Colonic mucosa (tissue), 4 donors: ENCODE results near the gene C1orf56. TPM values are rescaled to one million over a fixed set of nuclear protein-coding genes. Genes with fewer than 3 reads are reported as not detected.
A peak's percentile ranks its signal among the peaks of the same experiment; 100 is the strongest.

Experiments used
- DNase-seq: peaks from one replicate; pipeline ENCODE4 v3.0.0-alpha.2; 2020
- H3K27ac ChIP-seq: fragments of 200-600 bp; one replicate; pipeline ENCODE4 v1.8.0; 2021
- H3K27me3 ChIP-seq: fragments of 200-600 bp; one replicate; pipeline ENCODE4 v1.8.0; 2021
- H3K36me3 ChIP-seq: fragments of 200-600 bp; one replicate; pipeline ENCODE4 v1.8.0; 2021
- H3K4me1 ChIP-seq: fragments of 200-600 bp; one replicate; pipeline ENCODE4 v1.8.0; 2021; ENCODE audit warnings: mild to moderate bottlenecking
- H3K4me3 ChIP-seq: fragments of 200-600 bp; one replicate; pipeline ENCODE4 v1.8.0; 2021
- H3K9ac ChIP-seq, 2 donors: one replicate each; pipeline ENCODE4 v1.7.0; 2013; ENCODE audit warnings: control low read depth in 2 of 2, low read depth in 2 of 2, low read length in 2 of 2
- H3K9me3 ChIP-seq: fragments of 200-600 bp; one replicate; pipeline ENCODE4 v1.8.0; 2021
- intact Hi-C: fragments of 100-400 bp; cut with DNase I; formaldehyde crosslinking; loops from one replicate; pipeline ENCODE4 v1.14.1; 2022
- total RNA-seq, 2 donors: library from RNA; stranded (reverse); fragmentation: NEBNext Ultra II Directional in 1 of 2; extraction: Animal tissue kit (Norgen Biotek cat#: 25700) in 1 of 2; gene quantifications; one replicate each; pipeline ENCODE4 v1.2.1, GENCODE V29; 2021
- TF ChIP-seq, protein P1 (sequence below): fragments of 200-600 bp; IDR thresholded peaks from one replicate; pipeline ENCODE4 v1.8.0; 2022; ENCODE audit warnings: antibody characterized with exemption, mild to moderate bottlenecking
- donor health status: healthy.
- donor health status: DM: no; HTN: no; CAD: no.
- donor health status: DM: no; HTN: no; CAD: no.

C1orf56 gene
- total RNA-seq, 2 donors from 2014 or later: 2.6 to 3.2 TPM

DNA sequence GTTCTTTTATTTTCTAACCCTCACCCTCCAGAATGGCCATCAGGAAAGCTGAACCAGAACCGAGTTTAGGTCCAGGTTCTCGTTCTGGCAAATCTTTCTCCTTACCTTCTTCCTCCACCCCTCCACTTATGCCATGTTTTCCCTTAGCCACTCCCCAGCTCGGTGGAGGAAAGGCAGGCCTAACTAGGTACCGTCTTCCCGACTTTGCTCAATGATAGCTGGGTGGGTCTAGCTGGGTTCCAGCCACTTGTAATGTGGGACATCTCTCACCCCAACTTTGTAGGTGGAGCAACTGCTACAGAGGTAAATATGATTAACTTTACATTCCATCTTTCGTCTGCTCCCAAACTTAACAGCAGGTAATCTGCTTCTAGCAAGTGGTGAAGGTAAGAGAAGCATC, 10.5 kb upstream of the C1orf56 start:
- TF ChIP-seq, protein P1, sequence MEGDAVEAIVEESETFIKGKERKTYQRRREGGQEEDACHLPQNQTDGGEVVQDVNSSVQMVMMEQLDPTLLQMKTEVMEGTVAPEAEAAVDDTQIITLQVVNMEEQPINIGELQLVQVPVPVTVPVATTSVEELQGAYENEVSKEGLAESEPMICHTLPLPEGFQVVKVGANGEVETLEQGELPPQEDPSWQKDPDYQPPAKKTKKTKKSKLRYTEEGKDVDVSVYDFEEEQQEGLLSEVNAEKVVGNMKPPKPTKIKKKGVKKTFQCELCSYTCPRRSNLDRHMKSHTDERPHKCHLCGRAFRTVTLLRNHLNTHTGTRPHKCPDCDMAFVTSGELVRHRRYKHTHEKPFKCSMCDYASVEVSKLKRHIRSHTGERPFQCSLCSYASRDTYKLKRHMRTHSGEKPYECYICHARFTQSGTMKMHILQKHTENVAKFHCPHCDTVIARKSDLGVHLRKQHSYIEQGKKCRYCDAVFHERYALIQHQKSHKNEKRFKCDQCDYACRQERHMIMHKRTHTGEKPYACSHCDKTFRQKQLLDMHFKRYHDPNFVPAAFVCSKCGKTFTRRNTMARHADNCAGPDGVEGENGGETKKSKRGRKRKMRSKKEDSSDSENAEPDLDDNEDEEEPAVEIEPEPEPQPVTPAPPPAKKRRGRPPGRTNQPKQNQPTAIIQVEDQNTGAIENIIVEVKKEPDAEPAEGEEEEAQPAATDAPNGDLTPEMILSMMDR: no peak
- DNase-seq: no peak
- Histone ChIP-seq H3K9me3 (no peaks in the 10 kb centered on the region), H3K27ac (no peak overlapping the region), H3K36me3 (peaks cover 5% of the 10 kb centered on the region), H3K4me1 (no peaks in the 10 kb centered on the region), H3K27me3 (no peaks in the 10 kb centered on the region), H3K4me3 (no peak overlapping the region), H3K9ac (no peak overlapping the region)
- intact Hi-C loops: no loop called here

DNA sequence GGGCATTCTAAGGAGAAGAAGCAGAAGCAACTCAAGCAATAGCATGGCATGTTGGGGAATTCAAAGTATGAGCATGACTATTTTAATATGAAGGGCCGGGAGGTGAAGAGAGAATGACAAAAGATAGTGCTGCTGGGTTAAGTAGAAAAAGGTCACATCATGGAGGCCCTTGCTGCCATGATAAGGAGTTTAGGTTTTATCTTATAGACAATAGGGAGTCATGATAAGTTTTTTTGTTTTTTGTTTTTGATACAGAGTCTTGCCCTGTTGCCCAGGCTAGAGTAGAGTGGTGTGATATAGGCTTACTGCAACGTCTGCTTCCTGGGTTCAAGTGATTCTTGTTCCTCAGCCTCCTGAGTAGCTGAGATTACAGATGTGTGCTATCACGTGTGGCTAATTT, 8.0 kb upstream of the C1orf56 start:
- Histone ChIP-seq H3K4me1 (no peaks in the 10 kb centered on the region), H3K9me3 (no peaks in the 10 kb centered on the region), H3K36me3 (peaks cover 2% of the 10 kb centered on the region), H3K27ac (no peak overlapping the region), H3K4me3 (no peak overlapping the region), H3K27me3 (no peaks in the 10 kb centered on the region), H3K9ac (no peak overlapping the region)
- intact Hi-C loops: no loop called here
- TF ChIP-seq, protein P1: no peak
- no peak for DNase-seq

DNA sequence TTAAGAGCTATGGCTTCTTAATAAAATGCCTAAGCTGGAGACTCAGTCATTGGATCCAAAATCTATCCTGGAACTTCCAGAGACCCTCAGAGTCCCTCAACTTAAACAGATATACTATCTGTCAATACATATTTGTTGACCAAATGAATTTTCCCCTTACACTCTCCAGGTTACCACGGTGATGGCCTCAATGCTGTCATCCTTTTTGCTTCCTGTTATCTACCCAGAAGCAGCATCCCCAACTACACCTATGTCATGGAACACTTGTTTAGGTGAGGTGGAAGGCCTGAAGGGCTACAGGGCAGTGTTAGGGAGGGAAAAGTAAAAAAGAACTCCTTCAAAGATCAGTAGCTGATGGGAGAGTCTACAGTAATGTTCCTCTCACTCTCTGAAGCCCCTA, 4.4 kb upstream of the C1orf56 start:
- Histone ChIP-seq H3K36me3 (no peaks in the 10 kb centered on the region), H3K27ac (no peak overlapping the region), H3K9ac (no peak overlapping the region), H3K9me3 (no peaks in the 10 kb centered on the region), H3K27me3 (no peaks in the 10 kb centered on the region), H3K4me3 (no peak overlapping the region), H3K4me1 (peaks cover 4% of the 10 kb centered on the region)
- TF ChIP-seq, protein P1: no peak
- DNase-seq: no peak
- intact Hi-C loops: no loop called here

DNA sequence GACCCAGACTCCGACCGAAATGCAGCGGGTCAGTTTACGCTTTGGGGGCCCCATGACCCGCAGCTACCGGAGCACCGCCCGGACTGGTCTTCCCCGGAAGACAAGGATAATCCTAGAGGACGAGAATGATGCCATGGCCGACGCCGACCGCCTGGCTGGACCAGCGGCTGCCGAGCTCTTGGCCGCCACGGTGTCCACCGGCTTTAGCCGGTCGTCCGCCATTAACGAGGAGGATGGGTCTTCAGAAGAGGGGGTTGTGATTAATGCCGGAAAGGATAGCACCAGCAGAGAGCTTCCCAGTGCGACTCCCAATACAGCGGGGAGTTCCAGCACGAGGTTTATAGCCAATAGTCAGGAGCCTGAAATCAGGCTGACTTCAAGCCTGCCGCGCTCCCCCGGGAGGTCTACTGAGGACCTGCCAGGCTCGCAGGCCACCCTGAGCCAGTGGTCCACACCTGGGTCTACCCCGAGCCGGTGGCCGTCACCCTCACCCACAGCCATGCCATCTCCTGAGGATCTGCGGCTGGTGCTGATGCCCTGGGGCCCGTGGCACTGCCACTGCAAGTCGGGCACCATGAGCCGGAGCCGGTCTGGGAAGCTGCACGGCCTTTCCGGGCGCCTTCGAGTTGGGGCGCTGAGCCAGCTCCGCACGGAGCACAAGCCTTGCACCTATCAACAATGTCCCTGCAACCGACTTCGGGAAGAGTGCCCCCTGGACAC, 534 bp downstream of the C1orf56 start:
- TF ChIP-seq, protein P1: no peak
- H3K4me3 ChIP-seq: peak overlapping the region; percentile 62
- peak overlapping the region; percentile 74 for H3K27ac ChIP-seq
- H3K27me3 ChIP-seq: no peaks in the 10 kb centered on the region
- H3K36me3 ChIP-seq: peaks cover 8% of the 10 kb centered on the region
- peak overlapping the region; percentile 77 to 79 for H3K9ac ChIP-seq
- intact Hi-C loops: no loop called here
- no peaks in the 10 kb centered on the region for H3K9me3 ChIP-seq
- H3K4me1 ChIP-seq: peaks cover 7% of the 10 kb centered on the region
- DNase-seq: peak; percentile 76

DNA sequence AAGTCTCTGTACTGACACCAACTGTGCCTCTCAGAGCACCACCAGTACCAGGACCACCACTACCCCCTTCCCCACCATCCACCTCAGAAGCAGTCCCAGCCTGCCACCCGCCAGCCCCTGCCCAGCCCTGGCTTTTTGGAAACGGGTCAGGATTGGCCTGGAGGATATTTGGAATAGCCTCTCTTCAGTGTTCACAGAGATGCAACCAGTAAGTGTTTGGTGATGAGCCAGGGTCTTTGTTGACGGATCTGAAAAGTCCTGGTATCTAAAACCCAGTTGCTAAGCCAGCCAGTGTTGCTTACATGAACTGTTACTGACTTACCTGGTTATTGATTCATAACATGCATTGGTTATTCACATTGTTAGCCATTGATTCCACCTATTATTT, 1.1 kb downstream of the C1orf56 start:
- peak overlapping the region; percentile 77 to 79 for H3K9ac ChIP-seq
- no peak for DNase-seq
- TF ChIP-seq, protein P1: peak; percentile 40
- peak overlapping the region; percentile 74 for H3K27ac ChIP-seq
- peak overlapping the region; percentile 62 for H3K4me3 ChIP-seq
- H3K36me3 ChIP-seq: peaks cover 14% of the 10 kb centered on the region
- intact Hi-C loops: no loop called here
- H3K9me3 ChIP-seq: no peaks in the 10 kb centered on the region
- H3K4me1 ChIP-seq: peaks cover 7% of the 10 kb centered on the region
- H3K27me3 ChIP-seq: no peaks in the 10 kb centered on the region
